ENCODE measurements around the gene TEDC1.

The TEDC1 gene

DNA sequence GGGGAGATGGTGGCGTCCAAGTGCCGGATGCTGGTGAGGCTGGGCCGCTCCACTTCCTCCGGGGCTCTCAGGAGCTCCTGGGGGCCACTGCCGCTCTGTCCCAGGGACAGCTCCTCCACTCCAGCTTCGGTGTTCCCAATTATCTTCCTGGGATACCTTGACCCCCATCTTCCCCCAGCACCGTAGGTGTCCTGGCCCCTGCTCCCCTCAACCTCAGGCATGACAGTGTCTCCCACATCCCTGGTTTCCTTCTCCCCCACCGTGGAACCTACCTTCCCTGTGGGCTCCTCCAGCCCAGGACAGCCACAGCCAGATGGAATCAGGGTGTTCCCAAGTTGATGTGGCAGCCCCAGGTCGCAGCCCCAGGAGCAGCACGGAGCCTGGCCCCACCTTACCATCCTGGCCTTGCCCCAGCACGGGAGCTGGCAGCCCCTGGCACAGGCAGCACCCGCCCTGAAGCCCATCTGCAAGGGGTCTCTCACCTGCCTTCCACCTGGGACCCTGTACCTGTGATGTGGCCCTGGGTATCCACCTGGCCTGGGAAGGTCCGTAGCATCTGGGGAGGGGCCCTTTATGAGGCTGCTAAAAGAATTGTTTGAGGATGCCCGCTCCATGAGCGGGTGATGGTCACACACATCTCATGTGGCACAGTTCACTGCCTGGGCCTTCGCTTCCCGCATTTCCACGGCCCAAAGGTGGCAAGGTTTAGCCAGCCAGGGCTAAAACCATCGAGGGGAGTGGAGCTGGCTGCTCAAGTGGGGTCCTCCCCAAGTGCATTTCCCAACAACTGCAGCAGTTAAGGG lies 39.4 kb downstream of the TEDC1 start:
- DNase-seq (ENCODE audit: low read depth): no peak
- in situ Hi-C loops (cut with HindIII; ENCODE audit: low sequenced_read_pairs): no loop called here
- no peak for TF ChIP-seq CTCF (IDR thresholded peaks at IDR 0.05; ENCODE audit: low read depth, low read length, missing control alignments)
- no peak overlapping the region for H3K4me3 ChIP-seq (ENCODE audit: low read depth, low read length)

GRCh38 chr14:105531088-105531893 lies 40.2 kb downstream of the TEDC1 start:
- TF ChIP-seq CTCF (IDR thresholded peaks at IDR 0.05; ENCODE audit: low read depth, low read length, missing control alignments): no peak
- in situ Hi-C loops (cut with HindIII; ENCODE audit: low sequenced_read_pairs): no loop called here
- no peak for DNase-seq (ENCODE audit: low read depth)
- H3K4me3 ChIP-seq (ENCODE audit: low read depth, low read length): no peak overlapping the region

DNA sequence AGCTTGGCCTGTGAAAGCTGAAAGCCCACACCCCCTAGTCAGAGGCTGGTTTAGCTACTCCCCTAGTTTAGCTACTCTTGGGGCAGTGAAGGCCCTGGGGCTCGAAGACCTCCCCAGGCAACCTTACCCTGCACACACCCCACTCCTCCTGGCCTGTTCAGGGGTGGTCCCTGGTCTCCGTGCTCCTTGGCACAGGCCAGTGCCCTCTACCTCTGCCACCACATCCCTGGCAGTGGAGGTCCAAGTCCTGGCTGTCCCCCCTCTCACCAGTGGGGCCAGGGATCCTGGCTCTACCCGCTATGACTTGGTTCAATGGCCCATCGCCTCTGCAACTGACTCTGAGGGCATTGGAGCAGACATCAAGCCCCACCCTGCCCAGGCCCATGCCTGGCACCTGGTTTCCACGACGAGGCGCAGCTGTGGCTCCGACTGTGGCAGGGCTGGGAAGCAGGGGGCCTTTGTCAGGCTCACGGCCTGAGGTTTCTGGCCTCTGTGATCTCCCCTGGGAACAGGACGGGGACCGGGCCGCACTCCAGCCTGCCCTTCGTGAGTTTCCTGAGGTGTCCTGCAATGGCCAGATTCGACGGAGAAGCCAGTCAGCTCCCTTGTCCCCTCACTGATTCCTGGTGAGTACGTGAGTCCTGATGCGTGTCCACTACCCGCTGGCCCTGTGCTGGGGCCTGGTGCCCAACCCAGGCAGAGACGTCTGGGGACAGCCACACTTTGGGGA lies 41.0 kb downstream of the TEDC1 start:
- TF ChIP-seq CTCF (IDR thresholded peaks at IDR 0.05; ENCODE audit: low read depth, low read length, missing control alignments): no peak
- DNase-seq (ENCODE audit: low read depth): no peak
- in situ Hi-C loops (cut with HindIII; ENCODE audit: low sequenced_read_pairs): no loop called here
- H3K4me3 ChIP-seq (ENCODE audit: low read depth, low read length): no peak overlapping the region

DNA sequence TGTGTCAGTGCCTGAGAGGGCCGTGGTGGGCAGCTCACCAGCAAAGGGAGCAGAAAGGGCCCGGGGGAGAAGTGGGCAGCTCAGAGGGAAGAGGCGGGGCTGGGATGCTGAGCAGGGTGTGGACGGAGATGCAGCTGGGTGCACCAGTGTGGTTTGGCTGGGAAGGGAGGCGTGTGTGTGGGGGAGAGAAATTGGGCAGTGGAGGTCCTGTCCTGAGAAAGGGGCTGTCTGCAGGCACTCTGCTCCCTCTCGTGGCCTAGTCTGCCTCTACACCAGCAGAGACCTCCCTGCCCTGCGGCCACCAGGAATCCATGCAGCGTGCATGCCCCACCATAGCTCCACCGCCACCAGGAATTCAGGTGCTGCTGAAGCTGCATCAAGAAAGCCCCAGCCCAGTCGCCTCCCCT lies 41.7 kb downstream of the TEDC1 start:
- peak; percentile 39 for TF ChIP-seq CTCF (IDR thresholded peaks at IDR 0.05; ENCODE audit: low read depth, low read length, missing control alignments)
- in situ Hi-C loops (cut with HindIII; ENCODE audit: low sequenced_read_pairs): no loop called here
- no peak overlapping the region for H3K4me3 ChIP-seq (ENCODE audit: low read depth, low read length)
- DNase-seq (ENCODE audit: low read depth): no peak

GRCh38 chr14:105533391-105533790 lies 42.3 kb downstream of the TEDC1 start:
- H3K4me3 ChIP-seq (ENCODE audit: low read depth, low read length): no peak overlapping the region
- in situ Hi-C loops (cut with HindIII; ENCODE audit: low sequenced_read_pairs): no loop called here
- no peak for DNase-seq (ENCODE audit: low read depth)
- no peak for TF ChIP-seq CTCF (IDR thresholded peaks at IDR 0.05; ENCODE audit: low read depth, low read length, missing control alignments)

DNA sequence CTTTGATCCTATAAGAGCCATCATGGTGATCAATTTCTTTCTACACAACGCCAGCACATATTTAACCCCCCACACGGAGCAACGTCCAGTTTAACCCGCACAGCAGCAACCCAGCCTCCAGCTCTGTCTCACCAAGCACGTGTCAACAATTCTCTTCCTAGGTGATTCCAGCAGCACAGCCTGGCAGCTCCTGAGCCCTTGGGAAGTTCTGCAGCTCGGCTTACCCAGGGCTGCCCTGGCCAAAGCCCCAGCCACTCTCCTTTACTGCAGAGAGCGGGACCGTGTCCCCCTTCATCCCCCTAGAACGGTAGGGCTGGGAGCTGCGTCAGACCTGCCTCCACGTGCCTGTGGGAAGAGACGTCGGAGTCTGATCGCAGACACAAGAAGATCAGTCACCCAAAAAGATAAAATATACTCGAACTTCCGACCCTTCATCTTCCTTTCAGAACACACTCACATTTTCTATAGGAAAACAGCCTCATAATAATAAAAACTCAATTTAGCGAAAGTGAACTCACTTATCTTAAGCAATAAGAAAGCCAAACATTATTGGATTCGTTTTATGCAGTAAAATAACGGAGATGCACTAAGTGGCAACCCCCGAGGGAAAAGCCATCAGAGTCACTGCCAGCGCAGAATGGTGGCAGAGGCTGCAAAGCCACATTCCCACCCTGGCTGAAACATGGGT lies 42.9 kb downstream of the TEDC1 start:
- TF ChIP-seq CTCF (IDR thresholded peaks at IDR 0.05; ENCODE audit: low read depth, low read length, missing control alignments): no peak
- no peak overlapping the region for H3K4me3 ChIP-seq (ENCODE audit: low read depth, low read length)
- DNase-seq (ENCODE audit: low read depth): no peak
- in situ Hi-C loops (cut with HindIII; ENCODE audit: low sequenced_read_pairs): no loop called here

Data from astrocyte of the cerebellum (primary cell).